K562 (cell line): Measurements from ENCODE around the gene IGF2R. TPM values are rescaled to one million over a fixed set of nuclear protein-coding genes. Genes with fewer than 3 reads are reported as not detected.

Experiments
- ATAC-seq: fragments of 200-7000 bp; cut with Tn5 transposase; 3 replicates; pipeline ENCODE4 v1.9.1; 2020; ENCODE audit warnings: moderate library complexity
- BruUV-seq: library from RNA; stranded (reverse); fragments of 400-500 nt; replicated peaks from 2 replicates; lab custom pipeline; 2021; lab: Mats Ljungman, UMichigan
- CTCF ChIA-PET: fragments of 300-600 bp; formaldehyde crosslinking; extraction: SDS; loops from one replicate; lab custom pipeline; 2021; ENCODE audit warnings: low intra/inter-chr PET ratio; lab: Yijun Ruan, JAX
- POLR2A ChIA-PET: fragments of 300-600, 350-650 bp; sonication (Branson Sonifier 250); formaldehyde crosslinking; extraction: SDS; loops from one replicate; lab custom pipeline; 2021; ENCODE audit warnings: antibody characterized with exemption, inconsistent platforms; lab: Yijun Ruan, JAX
- DNase-seq, 4 experiments: peaks; one replicate each; pipeline versions ENCODE4 v3.0.0 to v3.0.0-alpha.2; 2011 to 2018; ENCODE audit warnings: low spot score in 3 of 4, mixed read lengths in 3 of 4; ENCODE audit errors: extremely low read depth in 1 of 4
- FAIRE-seq: peaks from 2 replicates; lab custom pipeline; 2011; peaks lifted over from hg19 to GRCh38; lab: Jason Lieb, UNC
- H2AFZ ChIP-seq: 2 replicates; pipeline ENCODE4 v1.6.0; 2011; ENCODE audit warnings: low read depth, low read length, control low read depth, inconsistent platforms
- H3K27ac ChIP-seq: fragments of 200-600 bp; 3 replicates; pipeline ENCODE4 v1.8.0; 2011; ENCODE audit warnings: low read depth, mild to moderate bottlenecking, control low read depth, inconsistent platforms, low read length, moderate library complexity, mixed read lengths; ENCODE audit errors: extremely low read depth
- H3K27me3 ChIP-seq, 2 experiments: fragments of 300-600 bp in 1 of 2; 2 replicates in 1 of 2; 3 replicates in 1 of 2; pipeline versions ENCODE4 v1.6.0 to v1.8.0; 2011; ENCODE audit warnings: inconsistent platforms in 2 of 2, low read length in 2 of 2, mild to moderate bottlenecking in 1 of 2, mixed read lengths in 1 of 2, moderate library complexity in 1 of 2; ENCODE audit not compliant: control insufficient read depth in 2 of 2, insufficient read depth in 2 of 2
- H3K36me3 ChIP-seq: fragments of 300-600 bp; 3 replicates; pipeline ENCODE4 v1.8.0; 2011; ENCODE audit warnings: mild to moderate bottlenecking, low read length, inconsistent platforms; ENCODE audit not compliant: control insufficient read depth, insufficient read depth
- H3K4me1 ChIP-seq, 2 experiments: fragments of 200-600 bp in 1 of 2; replicated peaks in 1 of 2; 2 replicates in 1 of 2; 3 replicates in 1 of 2; pipeline versions ENCODE4 v1.5.1 to v1.8.0; 2011; ENCODE audit warnings: inconsistent platforms in 2 of 2, low read length in 2 of 2, mild to moderate bottlenecking in 1 of 2, mixed read lengths in 1 of 2, moderate library complexity in 1 of 2; ENCODE audit not compliant: control insufficient read depth in 2 of 2, insufficient read depth in 2 of 2
- H3K4me2 ChIP-seq: 2 replicates; pipeline ENCODE4 v1.6.1; 2011; ENCODE audit warnings: low read length, control low read depth, inconsistent platforms, mixed read lengths; ENCODE audit not compliant: insufficient read depth
- H3K4me3 ChIP-seq: fragments of 200-600 bp; sonication (generic), shearing (Covaris generic); 2 replicates; pipeline ENCODE4 v1.5.1; 2016; ENCODE audit warnings: control low read depth, inconsistent platforms
- H3K79me2 ChIP-seq: fragments of 200-600 bp; 3 replicates; pipeline ENCODE4 v1.8.0; 2011; ENCODE audit warnings: low read length, inconsistent platforms; ENCODE audit not compliant: control insufficient read depth, insufficient read depth
- H3K9ac ChIP-seq, 2 experiments: 2 replicates each; pipeline versions ENCODE4 v1.6.0 to v1.6.1; 2011; ENCODE audit warnings: low read depth in 2 of 2, low read length in 2 of 2, control low read depth in 1 of 2, inconsistent platforms in 1 of 2, mild to moderate bottlenecking in 1 of 2, mixed read lengths in 1 of 2; ENCODE audit not compliant: insufficient read depth in 1 of 2
- H3K9me1 ChIP-seq: one replicate; pipeline ENCODE4 v1.6.0; 2011; ENCODE audit warnings: inconsistent platforms, mild to moderate bottlenecking, low read length, moderate library complexity; ENCODE audit not compliant: control insufficient read depth, insufficient read depth
- H3K9me3 ChIP-seq: replicated peaks from 2 replicates; pipeline ENCODE4 v1.5.1; 2011; ENCODE audit warnings: low read depth, low read length, inconsistent platforms; ENCODE audit not compliant: control insufficient read depth, insufficient read depth
- H4K20me1 ChIP-seq: replicated peaks from 2 replicates; pipeline ENCODE4 v1.6.1; 2011; ENCODE audit warnings: low read length, inconsistent platforms, mixed read lengths; ENCODE audit not compliant: control insufficient read depth, insufficient read depth
- BRF2 ChIP-seq: IDR thresholded peaks from 3 replicates; pipeline ENCODE4 v1.6.1; 2011; ENCODE audit warnings: borderline replicate concordance, mild to moderate bottlenecking; ENCODE audit not compliant: insufficient read length, insufficient read depth
- HDAC8 ChIP-seq: fragments of 450-650 bp; IDR thresholded peaks from 2 replicates; pipeline ENCODE4 v1.6.1; 2016; ENCODE audit warnings: mild to moderate bottlenecking, missing genetic modification characterization, moderate library complexity, missing compliant biosample characterization
- JUNB ChIP-seq: fragments of 450-650 bp; formaldehyde crosslinking; conservative IDR thresholded peaks from 2 replicates; pipeline ENCODE4 v1.4.0; 2020; ENCODE audit warnings: mild to moderate bottlenecking
- POLR2G ChIP-seq: fragments of 200-400 bp; formaldehyde crosslinking; IDR thresholded peaks from 2 replicates; pipeline ENCODE4 v1.6.1; 2017; ENCODE audit warnings: low read depth, mild to moderate bottlenecking, antibody characterized with exemption, low read length, moderate library complexity
- SMC3 ChIP-seq: conservative IDR thresholded peaks from 2 replicates; pipeline ENCODE4 v1.6.1; 2011; ENCODE audit warnings: low read depth, low read length, improper control_type of control experiment; ENCODE audit not compliant: insufficient read depth
- STAT5B ChIP-seq: fragments of 250-450 bp; sonication (Bioruptor Pico); IDR thresholded peaks from 2 replicates; pipeline ENCODE4 v1.8.0; 2021; ENCODE audit warnings: mild to moderate bottlenecking, inconsistent platforms
- WGBS: fragments of 100-300 bp; shearing (Covaris generic); methylation state at CpG from one replicate; pipeline ENCODE4 v1.1.6; 2016; ENCODE audit warnings: low coverage, mixed read lengths; ENCODE audit not compliant: insufficient coverage; ENCODE audit errors: missing lambda C conversion rate; 5-methylcytosine and 5-hydroxymethylcytosine counted together
- in situ Hi-C: fragments of 300-500 bp; cut with MboI; formaldehyde crosslinking; loops from 4 replicates; pipeline ENCODE4 v1.15.0; 2018; ENCODE audit warnings: inconsistent platforms, mixed read lengths
- intact Hi-C: fragments of 100-400 bp; cut with micrococcal nuclease; formaldehyde crosslinking; loops from 2 replicates; pipeline ENCODE4 v1.14.2; 2022
- polyA plus RNA-seq, 8 experiments: library from polyadenylated mRNA; depleted of rRNA in 4 of 8; stranded (reverse) in 5 of 8; unstranded in 3 of 8; fragments of >200 nt; fragmentation: Nextera tagmentation in 2 of 8; fragmentation: Illumina TruSeq in 1 of 8; extraction: Ambion mirVana in 2 of 8; extraction: Trizol in 1 of 8; gene quantifications; 2 replicates each; pipeline versions ENCODE4 v1.2.1 to v1.2.3, GENCODE V29; 2011 to 2014; ENCODE audit warnings: inconsistent platforms in 1 of 8, missing spikeins in 1 of 8
- total RNA-seq, 7 experiments: library from RNA; depleted of rRNA in 6 of 7; stranded (reverse); fragments of >200 nt in 6 of 7; fragmentation: Illumina TruSeq in 2 of 7; extraction: Trizol in 2 of 7; gene quantifications; 2 replicates each; pipeline versions ENCODE4 v1.2.1 to v1.2.3, GENCODE V29; 2011 to 2021; ENCODE audit warnings: low replicate concordance in 1 of 7

IGF2R gene
- total and polyA plus RNA-seq, 9 of the 15 experiments (the other 6 are each of a cell fraction or from before 2014, with no cell fraction given), result 3.5 to 92.3 (median 34.5) TPM

- Histone ChIP-seq H3K9ac (no peak overlapping the region), H3K9me1 (no peaks in the 10 kb centered on the region), H3K79me2 (no peaks in the 10 kb centered on the region), H3K36me3 (no peaks in the 10 kb centered on the region), H3K27me3 (no peaks in the 10 kb centered on the region), H4K20me1 (no peaks in the 10 kb centered on the region), H3K4me3 (no peak overlapping the region), H3K9me3 (no peaks in the 10 kb centered on the region; the same call in 1 of the 2 replicates), H3K4me2 (no peak overlapping the region), H3K4me1 (peaks cover 0 to 6% of the 10 kb centered on the region in 2 experiments; a peak in 1 of 5 replicates), H2AFZ (no peak overlapping the region), H3K27ac (no peak overlapping the region)
- DNase-seq (no peak), ATAC-seq (no peak), FAIRE-seq (no peak)
- 53% methylated on average over 6 of the region's 6 CpGs for WGBS
- TF ChIP-seq POLR2G, result 0 out of 2 replicates have a peak, but pooled peaks have one; percentile 7
- no peak for TF ChIP-seq STAT5B (CRISPR knock-in tag)
- intact Hi-C loops (no loop called here), in situ Hi-C loops (no loop called here)
- POLR2A ChIA-PET, result interaction anchor here (0.9 to 1.1 kb wide), 3 partner anchors 9 to 19 kb away, joined by 3 read pairs; no protein-coding TSS in a partner anchor
- no TSS peak for BruUV-seq
- CTCF ChIA-PET, result no interaction called here
Observed at GRCh38 chr6:160117137-160117536, 148.3 kb downstream of the IGF2R start.

- 33% methylated on average over 5 of the region's 5 CpGs for WGBS
- Histone ChIP-seq H3K4me1 (peaks cover 0 to 7% of the 10 kb centered on the region in 2 experiments; a peak in 1 of 5 replicates), H2AFZ (no peak overlapping the region), H4K20me1 (no peaks in the 10 kb centered on the region; the same call in 1 of the 2 replicates), H3K79me2 (no peaks in the 10 kb centered on the region), H3K4me2 (no peak overlapping the region), H3K36me3 (no peaks in the 10 kb centered on the region), H3K27me3 (peaks cover 0 to 3% of the 10 kb centered on the region in 2 experiments; a peak in 1 of 5 replicates), H3K27ac (no peak overlapping the region), H3K9me1 (no peaks in the 10 kb centered on the region), H3K9me3 (no peaks in the 10 kb centered on the region; the same call in 1 of the 2 replicates), H3K9ac (no peak overlapping the region), H3K4me3 (no peak overlapping the region)
- TF ChIP-seq BRF2 (no peak), SMC3 (no peak), HDAC8 (no peak), JUNB (CRISPR knock-in tag) (no peak)
- no peak for DNase-seq
- no TSS peak for BruUV-seq
- POLR2A ChIA-PET, result interaction anchor here (1.0 to 1.6 kb wide), 2 partner anchors 18 kb away, joined by 4 read pairs; no protein-coding TSS in a partner anchor
- no peak for ATAC-seq
- intact Hi-C loops, result no loop called here
- CTCF ChIA-PET, result no interaction called here
- FAIRE-seq, result no peak
- in situ Hi-C loops, result no loop called here
Observed at GRCh38 chr6:160118620-160119229, 149.8 kb downstream of the IGF2R start.
